T-helper 2 cell treated with Interferon-gamma antibody and Interleukin-4, amounts not matched to agents 5 μg/mL and 100 μg/mL, for 36 hours (primary cell): ENCODE measurements around the gene C19orf38.
A peak's percentile ranks its signal among the peaks of the same experiment; 100 is the strongest.

ENCODE experiments used
- DNase-seq: peaks from one replicate; pipeline ENCODE4 v3.0.0; 2021; ENCODE audit warnings: low spot score
- H3K27ac Mint-ChIP-seq: one replicate; pipeline ENCODE4 v1.8.0; 2021; ENCODE audit warnings: mild to moderate bottlenecking, mixed read lengths
- H3K27me3 Mint-ChIP-seq: one replicate; pipeline ENCODE4 v1.8.0; 2021; ENCODE audit warnings: low read depth, mixed read lengths
- H3K36me3 Mint-ChIP-seq: one replicate; pipeline ENCODE4 v1.8.0; 2021; ENCODE audit warnings: low read depth, mixed read lengths
- H3K4me1 Mint-ChIP-seq: one replicate; pipeline ENCODE4 v1.8.0; 2021; ENCODE audit warnings: low read depth, mixed read lengths
- H3K4me3 Mint-ChIP-seq: one replicate; pipeline ENCODE4 v1.8.0; 2022; ENCODE audit warnings: mild to moderate bottlenecking, moderate library complexity, mixed read lengths
- H3K9me3 Mint-ChIP-seq: one replicate; pipeline ENCODE4 v1.8.0; 2021; ENCODE audit warnings: mixed read lengths

C19orf38 gene, protein sequence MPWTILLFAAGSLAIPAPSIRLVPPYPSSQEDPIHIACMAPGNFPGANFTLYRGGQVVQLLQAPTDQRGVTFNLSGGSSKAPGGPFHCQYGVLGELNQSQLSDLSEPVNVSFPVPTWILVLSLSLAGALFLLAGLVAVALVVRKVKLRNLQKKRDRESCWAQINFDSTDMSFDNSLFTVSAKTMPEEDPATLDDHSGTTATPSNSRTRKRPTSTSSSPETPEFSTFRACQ

DNA sequence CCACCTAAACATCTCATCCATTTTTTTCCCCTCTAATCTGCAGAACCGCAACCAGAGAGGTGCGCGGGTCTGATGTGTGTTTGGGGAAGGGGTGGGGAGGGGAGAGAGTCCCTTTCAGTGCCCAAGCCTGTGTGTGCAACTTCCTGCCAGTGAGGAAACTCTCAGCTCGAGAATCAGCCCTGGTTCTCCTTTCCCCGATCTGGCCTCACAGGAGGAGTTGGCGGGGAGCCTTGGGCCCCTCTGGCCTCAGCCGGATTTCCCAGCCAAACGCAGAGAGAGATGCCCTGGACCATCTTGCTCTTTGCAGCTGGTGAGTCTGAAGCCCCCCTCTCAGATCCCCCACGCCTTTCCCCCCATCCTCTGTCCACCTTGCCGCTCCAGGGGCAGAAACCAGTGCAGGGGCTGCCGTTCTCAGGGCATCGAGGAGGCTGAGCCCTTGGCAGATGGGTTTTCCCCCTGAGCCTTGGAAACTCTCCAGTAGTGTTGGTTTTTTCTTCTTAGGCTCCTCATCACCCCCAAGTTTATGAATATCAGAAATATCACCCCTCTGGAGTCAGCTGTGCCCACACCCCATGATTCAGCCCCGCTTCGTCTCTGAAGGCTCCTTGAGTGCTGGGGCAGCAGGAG lies at the start of gene C19orf38:
Gene C19orf38 (plus strand): TSS at position 186 of the 627 bp plus-strand sequence. CDS start 94 bp downstream, at position 280.
- H3K27ac Mint-ChIP-seq: peak within 1 kb of the TSS; percentile 57
- peak within 1 kb of the TSS; percentile 55 for H3K4me3 Mint-ChIP-seq
- no peak for DNase-seq

DNA sequence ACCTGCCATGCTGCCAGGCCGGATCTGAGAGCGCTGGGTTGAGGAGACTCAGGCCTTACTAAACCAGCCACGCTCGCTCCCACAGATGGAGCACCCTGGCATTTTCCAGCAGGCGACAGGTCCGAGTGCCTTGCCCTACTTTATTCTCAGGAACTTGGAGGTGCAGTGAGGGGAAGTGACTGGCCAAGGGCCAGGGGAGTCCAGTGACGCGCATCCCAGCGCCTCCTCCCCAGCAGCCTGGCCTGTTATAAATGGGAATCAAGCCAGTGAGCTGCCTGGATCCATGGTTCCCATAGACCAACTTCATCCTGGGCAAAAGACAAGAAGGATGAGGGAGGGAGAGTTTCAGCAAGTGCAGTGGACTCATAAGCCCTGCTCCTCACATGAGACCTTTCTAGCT lies 47.7 kb upstream of the C19orf38 start:
- peaks cover 54% of the 10 kb centered on the region for H3K36me3 Mint-ChIP-seq
- H3K4me1 Mint-ChIP-seq: peaks cover 14% of the 10 kb centered on the region
- H3K27me3 Mint-ChIP-seq: no peaks in the 10 kb centered on the region
- H3K9me3 Mint-ChIP-seq: no peaks in the 10 kb centered on the region
- H3K4me3 Mint-ChIP-seq: no peak overlapping the region
- H3K27ac Mint-ChIP-seq: no peak overlapping the region
- no peak for DNase-seq

More for the DNA sequence above, at the start of gene C19orf38:
- peaks cover 6% of the 10 kb centered on the region for H3K9me3 Mint-ChIP-seq
- H3K4me1 Mint-ChIP-seq: peaks cover 6% of the 10 kb centered on the region
- no peaks in the 10 kb centered on the region for H3K27me3 Mint-ChIP-seq
- H3K36me3 Mint-ChIP-seq: peaks cover 4% of the 10 kb centered on the region

DNA sequence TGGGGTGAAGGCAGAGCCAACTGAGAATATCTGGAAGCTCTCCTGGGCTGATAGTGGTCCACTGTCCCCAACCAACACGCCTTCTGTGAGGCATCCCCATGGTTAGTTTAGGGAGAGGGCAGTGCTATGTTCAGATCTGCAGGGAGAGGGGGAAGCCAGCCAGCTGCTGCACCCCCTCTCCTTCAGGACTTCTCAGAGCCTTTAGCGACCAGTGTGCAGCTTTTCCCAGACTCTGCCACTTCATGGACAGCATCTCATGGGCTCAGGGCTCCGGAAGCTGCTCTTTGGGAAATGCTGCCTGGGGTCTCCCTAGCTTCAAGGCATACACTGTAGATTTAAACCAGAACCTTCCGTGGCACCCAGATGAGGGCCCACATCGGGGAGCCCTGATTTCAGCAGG lies 45.7 kb upstream of the C19orf38 start:
- Mint-ChIP-seq H3K9me3 (no peaks in the 10 kb centered on the region), H3K27me3 (no peaks in the 10 kb centered on the region), H3K27ac (peak overlapping the region; percentile 31), H3K36me3 (peaks cover 53% of the 10 kb centered on the region), H3K4me1 (peaks cover 8% of the 10 kb centered on the region), H3K4me3 (no peak overlapping the region)
- no peak for DNase-seq

- DNase-seq: no peak
- Mint-ChIP-seq H3K4me1 (peaks cover 6% of the 10 kb centered on the region), H3K27me3 (no peaks in the 10 kb centered on the region), H3K4me3 (no peak overlapping the region), H3K9me3 (no peaks in the 10 kb centered on the region), H3K27ac (no peak overlapping the region), H3K36me3 (peaks cover 55% of the 10 kb centered on the region)
Measured at GRCh38 chr19:10803252-10803651, 45.0 kb upstream of the C19orf38 start.

GRCh38 chr19:10805065-10805757 lies 43.0 kb upstream of the C19orf38 start:
- no peaks in the 10 kb centered on the region for H3K9me3 Mint-ChIP-seq
- no peaks in the 10 kb centered on the region for H3K27me3 Mint-ChIP-seq
- no peak overlapping the region for H3K4me3 Mint-ChIP-seq
- H3K36me3 Mint-ChIP-seq: peaks cover 62% of the 10 kb centered on the region
- peaks cover 16% of the 10 kb centered on the region for H3K4me1 Mint-ChIP-seq
- no peak for DNase-seq
- H3K27ac Mint-ChIP-seq: no peak overlapping the region

- Mint-ChIP-seq H3K27ac (no peak overlapping the region), H3K4me3 (no peak overlapping the region), H3K27me3 (no peaks in the 10 kb centered on the region), H3K9me3 (no peaks in the 10 kb centered on the region), H3K4me1 (peaks cover 16% of the 10 kb centered on the region), H3K36me3 (peaks cover 61% of the 10 kb centered on the region)
- no peak for DNase-seq
Measured at GRCh38 chr19:10805758-10806247, 42.4 kb upstream of the C19orf38 start.

DNA sequence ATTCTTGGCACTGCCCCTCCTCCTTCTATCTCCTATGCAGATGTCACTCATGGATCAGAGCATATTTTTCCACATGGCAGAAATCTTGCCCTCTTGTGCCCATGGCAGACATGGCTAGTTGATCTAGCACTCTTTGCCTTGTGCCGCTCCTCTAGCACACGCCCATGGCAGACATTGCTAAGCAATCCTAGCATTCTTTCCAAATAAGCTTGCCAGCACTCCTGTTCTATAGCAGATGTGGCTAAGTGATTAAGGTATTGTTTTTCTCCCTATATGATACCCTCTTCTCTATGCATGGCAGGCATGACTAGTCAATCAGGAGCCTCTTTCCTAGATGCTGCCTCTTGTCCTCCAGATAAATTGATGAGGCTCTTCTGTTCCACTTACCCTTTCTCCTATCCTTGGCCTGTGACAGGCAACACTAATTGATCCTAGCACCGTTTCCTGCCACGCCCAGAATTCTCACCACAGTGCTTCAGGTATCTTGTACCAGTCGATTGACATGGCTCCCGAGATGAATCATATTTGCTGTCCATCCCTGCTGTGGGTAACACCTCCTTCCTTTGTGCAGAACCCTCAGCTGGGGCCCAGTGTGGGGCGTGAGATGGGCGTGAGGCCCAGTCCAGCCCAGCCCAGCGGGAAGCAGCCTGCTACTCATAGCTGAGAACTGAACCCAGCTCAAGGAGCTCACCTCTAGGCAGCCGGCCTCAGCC lies 39.1 kb upstream of the C19orf38 start:
- DNase-seq: peak; percentile 33
- H3K4me1 Mint-ChIP-seq: peaks cover 21% of the 10 kb centered on the region
- H3K9me3 Mint-ChIP-seq: no peaks in the 10 kb centered on the region
- H3K27ac Mint-ChIP-seq: peak overlapping the region; percentile 78
- no peaks in the 10 kb centered on the region for H3K27me3 Mint-ChIP-seq
- H3K36me3 Mint-ChIP-seq: peaks cover 47% of the 10 kb centered on the region
- H3K4me3 Mint-ChIP-seq: peak overlapping the region; percentile 55

DNA sequence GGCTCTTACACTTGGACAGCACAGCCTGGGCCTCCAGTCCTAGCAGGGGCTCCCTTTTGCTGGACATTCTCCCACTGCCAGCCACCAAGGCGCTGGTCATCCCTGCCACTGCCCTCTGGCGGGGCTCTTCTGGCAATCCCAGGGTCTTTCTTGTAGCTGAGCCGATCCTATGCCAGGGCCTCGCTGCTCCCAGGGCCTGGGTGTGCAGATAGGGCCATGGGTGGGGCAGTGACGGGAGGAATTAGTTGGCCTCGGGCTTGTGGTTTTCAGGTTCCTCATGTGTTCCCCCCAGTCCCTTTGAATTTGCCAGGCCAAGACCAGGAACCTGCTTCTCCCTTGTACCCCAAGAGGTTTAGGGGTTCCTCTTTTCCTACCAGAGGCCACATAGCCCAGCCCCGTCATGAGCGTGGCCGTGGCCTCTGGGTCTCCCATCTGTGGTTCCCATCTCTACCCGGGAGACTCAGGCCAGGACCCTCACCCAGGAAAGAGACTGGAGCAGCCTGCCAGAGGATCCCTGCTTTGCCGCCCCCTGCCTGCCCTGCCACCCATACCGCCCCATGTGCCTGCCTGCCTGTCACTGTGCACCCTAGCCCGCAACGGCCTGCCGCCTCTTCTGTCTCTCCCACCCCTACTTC lies 38.4 kb upstream of the C19orf38 start:
- H3K36me3 Mint-ChIP-seq: peaks cover 45% of the 10 kb centered on the region
- H3K27ac Mint-ChIP-seq: peak overlapping the region; percentile 78
- no peak for DNase-seq
- H3K4me3 Mint-ChIP-seq: no peak overlapping the region
- peaks cover 21% of the 10 kb centered on the region for H3K4me1 Mint-ChIP-seq
- no peaks in the 10 kb centered on the region for H3K9me3 Mint-ChIP-seq
- no peaks in the 10 kb centered on the region for H3K27me3 Mint-ChIP-seq

DNA sequence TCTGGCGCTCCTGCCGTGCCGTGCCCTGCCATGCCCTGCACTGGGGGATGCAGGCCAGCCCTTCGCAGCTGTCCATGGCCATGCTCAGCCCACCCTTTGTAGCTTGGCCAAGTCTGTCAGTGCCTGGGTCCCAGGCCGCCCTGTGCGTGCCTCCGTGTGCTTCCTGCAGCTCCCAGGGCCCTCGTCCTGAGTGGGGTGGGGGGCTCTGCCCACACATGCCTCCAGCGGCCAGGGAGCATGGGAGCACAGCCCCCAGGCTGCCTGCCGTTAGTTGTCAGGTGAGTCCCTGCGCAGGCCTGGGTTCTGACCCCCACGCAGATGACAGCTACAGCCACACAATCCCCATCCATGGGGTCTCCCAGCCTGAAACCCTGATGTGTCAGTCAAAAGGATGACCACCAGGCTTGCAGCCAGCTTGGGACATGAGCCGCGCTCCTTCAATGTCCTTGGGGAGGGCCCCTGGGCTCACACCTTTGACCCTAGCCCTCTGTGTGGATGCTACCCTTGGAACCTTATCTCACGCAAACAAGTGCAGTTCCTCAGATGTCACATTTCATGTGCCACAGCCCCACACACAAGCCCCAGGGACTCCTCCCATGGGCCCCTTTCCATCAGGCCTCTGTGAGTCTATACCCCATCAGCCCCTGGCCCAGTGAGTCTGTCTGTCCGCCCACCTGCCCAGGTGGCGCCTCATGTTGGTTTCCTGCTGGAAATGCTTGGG lies 36.7 kb upstream of the C19orf38 start:
- no peak for DNase-seq
- peaks cover 21% of the 10 kb centered on the region for H3K4me1 Mint-ChIP-seq
- H3K9me3 Mint-ChIP-seq: no peaks in the 10 kb centered on the region
- H3K36me3 Mint-ChIP-seq: peaks cover 38% of the 10 kb centered on the region
- no peak overlapping the region for H3K4me3 Mint-ChIP-seq
- no peaks in the 10 kb centered on the region for H3K27me3 Mint-ChIP-seq
- H3K27ac Mint-ChIP-seq: no peak overlapping the region

GRCh38 chr19:10812196-10812595 lies 36.0 kb upstream of the C19orf38 start:
- Mint-ChIP-seq H3K27me3 (no peaks in the 10 kb centered on the region), H3K4me3 (no peak overlapping the region), H3K4me1 (peaks cover 21% of the 10 kb centered on the region), H3K27ac (peak overlapping the region; percentile 36), H3K36me3 (peaks cover 40% of the 10 kb centered on the region), H3K9me3 (no peaks in the 10 kb centered on the region)
- no peak for DNase-seq

DNA sequence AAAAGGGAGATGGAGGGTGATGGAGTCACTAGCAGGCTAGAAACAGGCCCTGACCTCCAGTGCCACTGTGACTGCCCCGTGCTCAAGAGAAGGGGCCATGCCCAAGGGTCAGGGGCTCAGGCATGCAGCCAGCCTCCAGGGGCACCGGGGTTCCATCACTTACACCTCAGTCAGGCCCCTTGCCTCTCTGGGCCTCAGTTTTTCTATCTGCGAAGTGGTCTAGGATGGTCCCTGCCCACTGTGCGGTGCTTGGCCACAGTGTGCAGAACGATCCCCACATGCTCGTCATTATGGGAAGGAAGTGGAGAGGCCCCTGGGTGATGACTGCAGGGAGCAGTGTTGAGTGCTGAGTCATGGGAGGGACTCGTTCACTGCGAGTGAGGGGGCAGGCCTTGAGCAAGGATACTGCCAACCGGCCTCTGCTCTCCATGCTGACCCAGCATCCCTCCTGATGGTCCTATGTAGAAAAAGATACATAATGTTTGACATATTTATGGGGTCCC lies 35.3 kb upstream of the C19orf38 start:
- Mint-ChIP-seq H3K36me3 (peaks cover 37% of the 10 kb centered on the region), H3K4me3 (no peak overlapping the region), H3K4me1 (peaks cover 20% of the 10 kb centered on the region), H3K27me3 (no peaks in the 10 kb centered on the region), H3K27ac (peak overlapping the region; percentile 68), H3K9me3 (no peaks in the 10 kb centered on the region)
- DNase-seq: peak; percentile 27

DNA sequence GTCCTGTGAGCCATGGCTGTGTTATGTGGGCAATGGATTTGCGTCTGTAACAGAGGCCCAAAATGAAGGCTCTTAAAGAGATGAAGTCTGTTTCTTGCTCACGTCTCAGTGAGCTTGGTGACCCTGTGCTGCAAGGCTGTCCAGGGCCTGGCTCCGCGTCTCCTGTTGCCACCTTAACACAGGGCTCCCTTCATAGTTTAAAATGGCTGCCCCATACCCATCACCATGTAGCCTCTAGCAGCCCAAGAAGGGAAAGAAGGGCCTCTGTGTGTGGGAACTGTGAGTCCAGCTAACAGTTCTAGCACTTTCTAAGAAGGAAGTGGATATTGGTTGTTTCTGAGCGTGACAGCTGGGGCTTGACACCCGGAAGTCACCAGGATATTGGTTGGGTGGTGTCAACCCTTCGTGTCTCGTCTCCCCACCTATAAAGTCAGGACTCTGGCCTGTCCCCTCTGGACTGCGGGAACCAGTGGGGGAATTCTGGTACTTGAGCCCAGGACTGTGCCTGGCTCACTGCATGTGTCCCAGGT lies 33.1 kb upstream of the C19orf38 start:
- H3K4me1 Mint-ChIP-seq: peaks cover 5% of the 10 kb centered on the region

More for the DNA sequence above, 33.1 kb upstream of the C19orf38 start:
- no peaks in the 10 kb centered on the region for H3K27me3 Mint-ChIP-seq
- no peak for DNase-seq
- H3K36me3 Mint-ChIP-seq: peaks cover 29% of the 10 kb centered on the region
- no peaks in the 10 kb centered on the region for H3K9me3 Mint-ChIP-seq
- no peak overlapping the region for H3K4me3 Mint-ChIP-seq
- H3K27ac Mint-ChIP-seq: peak overlapping the region; percentile 32
